ENCODE results near the gene ONECUT3.
"Not testable (repeated sequence)": the region's sequence is repeated elsewhere in the genome, so short reads cannot be mapped to it uniquely, and the experiment has no call there.

The ONECUT3 gene

DNA sequence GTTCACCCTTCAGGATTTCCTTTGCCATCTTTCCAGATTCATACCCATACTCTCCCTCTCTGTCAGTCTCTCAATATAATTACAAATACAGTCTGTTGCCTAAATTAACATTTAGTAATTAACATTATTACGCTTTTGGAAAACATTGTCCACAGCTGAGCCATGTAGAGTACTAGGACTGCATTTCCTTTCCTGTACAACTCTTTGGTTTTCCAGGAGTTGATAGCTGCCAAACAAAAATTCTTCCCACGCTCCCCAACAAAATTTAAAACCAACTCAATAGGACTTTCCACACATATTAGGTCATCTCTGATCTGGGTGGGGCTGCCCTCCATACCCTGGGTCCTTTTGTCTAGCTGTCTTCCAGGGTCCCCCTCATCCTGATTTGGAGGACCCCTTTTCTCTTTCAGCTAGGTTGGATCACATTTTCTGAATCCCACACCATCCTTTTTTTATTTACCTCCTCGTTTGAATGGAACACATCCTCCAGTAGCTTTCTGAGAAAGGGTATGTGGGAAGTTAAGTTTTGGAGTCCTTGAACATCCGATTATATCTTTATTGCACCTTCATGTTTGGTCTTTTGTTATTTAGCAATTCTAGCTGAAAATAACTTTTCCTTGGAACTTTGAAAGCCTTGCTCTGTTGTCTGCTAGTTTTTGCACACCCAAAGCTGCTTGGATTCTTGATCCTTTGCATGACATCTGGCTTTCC, 17.7 kb downstream of the ONECUT3 start:
- no peak for DNase-seq

DNA sequence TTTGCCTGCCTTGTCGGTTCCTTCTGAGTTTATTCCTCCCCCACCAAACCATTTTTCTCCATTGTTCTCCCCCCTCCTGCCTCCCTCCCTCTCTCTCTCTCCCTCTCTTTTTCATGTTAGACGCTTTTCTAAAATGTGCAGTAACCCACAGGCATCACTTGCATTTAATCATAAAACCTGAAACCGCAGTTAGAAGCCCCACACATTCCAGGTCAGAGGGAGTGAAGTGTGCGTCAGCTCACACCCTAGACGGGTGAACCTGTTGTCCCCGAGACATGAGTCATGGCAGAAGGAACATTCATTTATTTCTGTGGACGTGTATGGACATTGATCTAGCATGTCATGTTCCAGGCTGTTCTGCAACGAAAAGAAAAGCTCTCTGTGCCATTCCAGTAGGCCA, 19.9 kb downstream of the ONECUT3 start:
- no peak for DNase-seq

GRCh38 chr19:1774989-1775772, 21.9 kb downstream of the ONECUT3 start:
- no peak for DNase-seq

DNA sequence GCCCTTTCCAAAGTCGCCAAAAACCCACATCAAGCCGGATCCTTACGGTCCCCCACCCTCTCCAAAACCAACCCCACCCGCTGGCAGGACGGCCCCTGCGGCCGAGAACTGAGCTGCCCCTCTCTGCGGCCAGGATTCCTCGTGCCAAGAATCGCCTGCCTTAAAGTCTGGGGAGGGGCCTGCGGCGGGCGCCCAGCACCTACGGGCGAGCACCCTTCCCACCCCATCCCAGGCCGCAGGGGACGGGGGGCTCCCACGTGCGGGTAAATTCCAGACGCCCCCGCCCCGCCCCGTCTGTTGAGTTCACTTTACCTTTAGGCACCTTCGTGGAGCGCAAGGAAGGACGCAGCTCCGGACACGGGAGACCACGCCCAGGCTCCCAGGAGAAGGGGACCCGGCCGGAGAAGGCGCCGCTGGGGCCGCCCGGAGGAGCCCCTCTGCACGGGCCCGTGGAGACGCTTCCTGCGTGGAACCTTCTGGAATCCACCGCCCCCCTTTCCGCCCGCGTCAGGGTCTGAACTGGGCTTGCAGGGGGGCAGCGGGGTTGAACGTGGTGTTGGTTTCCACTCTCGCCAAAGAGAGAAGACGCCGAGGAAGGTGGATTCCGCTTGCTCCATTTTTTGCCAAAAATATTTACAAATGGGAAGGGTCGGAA, 22.8 kb downstream of the ONECUT3 start:
- DNase-seq: no peak

GRCh38 chr19:1776606-1777147, 23.4 kb downstream of the ONECUT3 start:
- no peak for DNase-seq

GRCh38 chr19:1777149-1777548, 23.8 kb downstream of the ONECUT3 start:
- no peak for DNase-seq

DNA sequence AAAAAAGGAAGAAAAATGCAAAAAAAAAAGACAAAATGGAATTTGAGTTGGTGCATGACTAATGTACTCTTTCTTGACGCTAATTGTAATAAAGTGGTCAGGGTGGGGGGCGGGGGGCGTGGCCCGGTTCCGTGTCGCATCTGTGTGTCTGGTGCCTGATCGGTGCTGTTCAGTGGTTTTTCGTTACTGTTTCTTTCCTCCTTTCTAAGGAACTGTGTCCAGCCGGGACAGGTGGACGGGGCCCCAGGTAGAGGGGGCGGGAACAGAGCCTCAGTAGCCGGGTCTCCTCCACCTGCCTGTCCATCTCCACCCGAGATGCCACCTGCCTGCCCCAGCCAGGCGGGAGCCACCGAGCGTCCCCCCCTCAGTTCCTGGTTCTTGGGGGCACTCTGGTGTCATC, 26.3 kb downstream of the ONECUT3 start:
- DNase-seq: no peak

DNA sequence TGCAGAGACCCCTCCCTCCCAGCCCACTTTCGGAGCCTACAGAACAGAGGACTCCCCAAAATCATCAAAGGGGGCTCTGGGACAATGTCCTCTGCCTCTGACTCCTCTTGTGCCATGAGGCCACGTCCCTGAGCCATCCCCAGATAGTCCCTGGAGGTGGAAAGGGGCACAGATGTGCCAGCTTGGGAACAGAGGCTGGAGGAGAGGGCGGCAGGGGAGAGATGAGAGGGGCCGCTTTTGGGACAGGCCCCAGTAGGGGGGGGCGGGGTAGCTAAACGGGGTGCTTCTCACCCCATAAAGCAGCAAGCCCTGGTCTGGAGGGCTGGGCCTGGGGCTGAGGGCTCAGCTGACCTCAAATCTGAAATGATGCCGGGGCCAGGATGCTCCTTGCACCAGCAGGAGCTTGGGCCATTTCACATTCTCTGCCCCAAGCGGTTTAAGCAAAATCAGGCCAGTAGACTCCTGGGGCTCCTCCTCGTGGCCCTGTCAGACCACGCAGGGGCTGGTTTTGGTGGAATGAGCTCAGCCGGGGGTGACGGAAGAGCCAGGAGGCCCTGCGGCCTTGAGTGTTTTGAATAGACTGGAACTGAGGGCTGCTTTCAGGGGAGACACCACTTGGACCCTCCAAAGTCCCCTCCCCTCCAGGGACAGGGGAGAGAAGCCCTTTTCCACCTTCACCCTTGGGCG, 27.1 kb downstream of the ONECUT3 start:
- DNase-seq: no peak

DNA sequence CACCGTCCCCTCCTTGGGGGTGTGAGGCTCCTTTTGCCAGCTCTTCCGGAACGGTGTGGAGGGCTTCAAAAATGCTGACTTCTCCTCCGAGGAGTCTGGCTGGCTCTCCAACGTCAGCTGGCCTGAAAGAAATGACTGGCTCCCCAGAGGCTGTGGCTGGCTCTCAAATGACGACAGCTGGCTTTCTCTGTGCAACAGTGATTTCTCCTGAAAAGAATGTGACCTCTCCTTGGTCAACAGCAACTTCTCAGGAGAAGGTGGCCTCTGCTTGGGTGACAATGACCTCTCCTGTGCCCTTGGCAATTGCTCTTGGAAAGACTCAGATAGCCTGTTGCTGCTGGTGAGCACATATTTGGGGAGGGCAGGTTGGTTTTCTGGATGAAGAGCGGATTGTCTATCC, 29.2 kb downstream of the ONECUT3 start:
- DNase-seq: no peak

- no peak for DNase-seq
These were observed 30.0 kb downstream of the ONECUT3 start for GRCh38 chr19:1783354-1783753.

- no peak for DNase-seq
These were observed 30.6 kb downstream of the ONECUT3 start for GRCh38 chr19:1783874-1784273.

DNA sequence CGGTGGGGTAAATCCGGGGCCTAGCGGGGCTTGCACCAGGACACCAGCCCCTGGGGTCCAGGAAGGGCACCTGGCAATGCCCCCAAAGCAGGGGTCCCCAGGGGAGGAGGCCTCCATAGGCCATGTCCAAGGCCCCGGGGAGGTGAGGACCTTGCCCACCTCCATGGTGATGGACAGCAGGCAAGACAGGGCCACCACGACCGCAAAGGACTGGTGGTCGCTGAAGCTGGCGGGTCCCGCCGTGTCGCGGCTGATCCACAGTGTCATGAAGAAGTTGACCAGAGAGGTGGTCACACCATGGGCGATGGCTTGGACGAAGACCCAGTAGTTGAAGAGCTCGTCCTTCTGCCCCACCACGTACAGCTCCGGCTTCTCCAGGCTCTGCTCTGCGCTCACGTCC, 32.0 kb downstream of the ONECUT3 start:
- no peak for DNase-seq

DNA sequence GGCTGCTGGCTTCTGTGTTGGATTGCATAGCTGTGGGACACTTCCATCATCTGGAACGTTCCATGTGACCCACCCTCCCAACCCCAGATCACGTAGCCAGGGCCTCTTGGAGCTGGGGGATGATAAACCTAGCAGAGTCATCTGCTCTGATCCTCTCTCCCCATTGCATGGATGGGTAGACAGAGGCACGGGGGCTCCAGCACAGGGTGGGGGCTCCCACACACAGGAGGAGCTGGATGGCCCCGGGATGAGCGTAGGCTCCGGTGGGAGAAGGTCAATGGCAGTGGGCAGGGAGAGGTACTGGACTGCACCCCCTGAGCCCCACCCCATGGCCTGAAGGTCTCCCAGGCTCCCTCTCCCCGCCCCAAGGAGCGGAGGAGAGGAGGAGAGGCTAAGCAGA, 33.4 kb downstream of the ONECUT3 start:
- no peak for DNase-seq

- DNase-seq: no peak
These were observed 33.8 kb downstream of the ONECUT3 start for GRCh38 chr19:1787116-1787515.

- no peak for DNase-seq
These were observed 36.1 kb downstream of the ONECUT3 start for GRCh38 chr19:1789261-1790041.

- no peak for DNase-seq
These were observed 36.9 kb downstream of the ONECUT3 start for GRCh38 chr19:1790054-1790792.

DNA sequence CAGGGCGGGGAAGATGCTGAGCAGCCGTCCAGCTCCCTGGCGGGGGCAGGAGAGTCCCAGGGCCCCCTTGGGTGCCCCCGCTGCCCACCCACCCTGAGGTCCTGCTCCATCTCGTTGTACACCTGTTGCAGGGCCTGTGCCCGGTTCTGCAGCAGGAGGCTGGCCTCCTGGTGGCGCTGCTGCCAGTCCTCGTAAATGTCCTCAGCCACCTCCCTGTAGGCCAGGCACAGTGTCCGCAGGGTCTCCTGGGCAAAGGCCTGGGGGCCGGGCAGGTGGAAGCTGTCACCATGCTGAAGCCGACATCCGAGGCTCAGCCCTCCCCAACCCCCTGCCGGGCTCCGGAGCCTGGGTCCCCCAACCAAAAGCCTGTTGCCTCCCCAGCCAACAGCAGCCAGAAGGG, 38.6 kb downstream of the ONECUT3 start:
- no peak for DNase-seq

GRCh38 chr19:1794424-1795172, 41.3 kb downstream of the ONECUT3 start:
- no peak for DNase-seq

GRCh38 chr19:1796395-1797142, 43.3 kb downstream of the ONECUT3 start:
- DNase-seq: no peak

DNA sequence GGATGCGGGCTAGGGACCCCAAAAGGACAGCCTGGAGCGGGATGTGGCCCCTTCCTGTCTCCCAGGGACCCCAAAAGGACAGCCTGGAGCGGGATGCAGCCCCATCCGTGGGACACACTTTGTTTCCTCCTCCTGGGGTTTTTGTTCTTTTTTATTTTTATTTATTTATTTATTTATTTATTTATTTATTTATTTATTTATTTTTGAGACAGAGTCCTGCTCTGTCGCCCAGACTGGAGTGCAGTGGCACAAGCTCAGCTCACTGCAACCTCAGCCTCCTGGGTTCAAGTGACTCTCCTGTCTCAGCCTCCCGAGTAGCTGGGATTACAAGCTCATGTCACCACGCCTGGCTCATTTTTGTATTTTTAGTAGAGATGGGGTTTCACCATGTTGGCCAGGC, 44.0 kb downstream of the ONECUT3 start:
- not testable (repeated sequence) for DNase-seq

Measured in activated CD8-positive, alpha-beta memory T cell treated with anti-CD3 and anti-CD28 coated beads, Interleukin-2, amount 50 U/mL, for 4 hours (primary cell).